ENCODE measurements around the gene NKD1. TPM values are rescaled to one million over a fixed set of nuclear protein-coding genes. Genes with fewer than 3 reads are reported as not detected.

Gene NKD1
- total RNA-seq, 8 experiments from 2014 or later, result 0.13 to 20.0 (median 1.2) TPM

DNA sequence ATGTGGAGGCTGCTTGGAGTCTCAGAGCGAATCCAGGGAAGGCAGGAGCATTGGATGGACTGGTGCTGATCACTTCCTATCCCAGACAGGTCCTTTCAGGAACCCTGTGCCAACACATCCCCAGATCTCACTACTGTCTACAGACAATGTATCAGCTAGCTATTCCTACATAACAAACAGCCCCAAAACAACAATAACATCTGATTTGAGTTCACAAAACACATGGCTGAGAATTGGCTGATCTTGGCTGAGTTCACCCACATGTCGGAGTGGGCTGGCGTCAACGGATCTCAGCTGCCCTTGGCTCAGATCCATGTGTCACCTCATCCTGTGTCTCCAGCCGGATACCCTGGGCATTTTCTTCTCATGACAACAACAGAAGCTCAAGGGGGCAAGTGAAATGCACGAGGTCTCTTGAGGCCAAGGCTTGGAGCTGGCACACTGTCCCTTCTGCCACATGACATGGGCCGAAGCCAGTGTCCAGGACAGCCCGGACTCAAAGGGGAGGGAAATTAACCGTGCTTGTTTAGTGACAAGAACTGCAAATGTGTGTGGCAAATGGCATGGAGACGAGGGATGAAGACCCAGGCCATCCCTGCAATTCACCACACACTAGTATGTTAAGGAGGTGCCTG lies 114.2 kb downstream of the NKD1 start:
- Histone ChIP-seq H3K4me1 (replicated peaks in 1 of 2) (no peaks in the 10 kb centered on the region), H3K27ac (no peak overlapping the region), H3K4me3 (no peak overlapping the region)
- in situ Hi-C loops (cut with MboI; ENCODE audit: low pct_unique_long_range_greater_than_20kb in 2 of 9, low sequenced_read_pairs in 9 of 9, unreplicated experiment in 9 of 9), result loop anchor here in 5 of 9 experiments (25.0 kb wide), 3 partner anchors 275 to 450 kb away; partner anchors contain the start of gene BRD7 (in 1 of the 5)
- ATAC-seq (replicated peaks in 6 of 8), result no peak
- 45 to 100% (median 81%) methylated on average over 1 to 8 of the region's 10 CpGs; no CpG with 5 or more reads in 1 of the 10 experiments for WGBS, 10 experiments

DNA sequence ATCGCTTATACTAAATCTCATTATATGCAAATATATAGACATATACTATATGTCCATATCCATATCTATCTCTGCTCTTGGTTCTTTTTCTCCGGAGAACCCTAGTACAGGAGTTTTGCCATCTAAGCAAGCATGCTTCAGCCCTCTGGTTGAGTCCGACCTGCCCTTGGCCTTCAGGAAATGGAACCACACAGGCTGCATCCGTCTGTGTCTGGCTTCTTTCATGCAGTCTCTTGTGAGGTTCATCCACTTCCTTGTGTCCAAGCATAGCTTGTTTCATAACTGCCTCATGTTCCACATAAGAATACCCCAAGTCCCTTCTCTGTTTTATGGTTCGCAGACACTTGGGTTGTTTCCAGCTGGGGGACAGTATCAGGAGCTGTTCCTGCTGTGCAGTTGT lies 116.1 kb downstream of the NKD1 start:
- no peak for ATAC-seq (replicated peaks in 6 of 8)
- H3K4me1 ChIP-seq (replicated peaks in 1 of 2), result peaks cover 0 to 9% of the 10 kb centered on the region in 2 donors
- H3K4me3 ChIP-seq, result no peak overlapping the region
- H3K27ac ChIP-seq, result no peak overlapping the region
- in situ Hi-C loops (cut with MboI; ENCODE audit: low pct_unique_long_range_greater_than_20kb in 2 of 9, low sequenced_read_pairs in 9 of 9, unreplicated experiment in 9 of 9), result loop anchor here in 5 of 9 experiments (25.0 kb wide), 3 partner anchors 277 to 452 kb away; partner anchors contain the start of gene BRD7 (in 1 of the 5)
- WGBS, 10 experiments, result 40 to 100% (median 94%) methylated on average over 1 to 4 of the region's 5 CpGs; no CpG with 5 or more reads in 1 of the 10 experiments

DNA sequence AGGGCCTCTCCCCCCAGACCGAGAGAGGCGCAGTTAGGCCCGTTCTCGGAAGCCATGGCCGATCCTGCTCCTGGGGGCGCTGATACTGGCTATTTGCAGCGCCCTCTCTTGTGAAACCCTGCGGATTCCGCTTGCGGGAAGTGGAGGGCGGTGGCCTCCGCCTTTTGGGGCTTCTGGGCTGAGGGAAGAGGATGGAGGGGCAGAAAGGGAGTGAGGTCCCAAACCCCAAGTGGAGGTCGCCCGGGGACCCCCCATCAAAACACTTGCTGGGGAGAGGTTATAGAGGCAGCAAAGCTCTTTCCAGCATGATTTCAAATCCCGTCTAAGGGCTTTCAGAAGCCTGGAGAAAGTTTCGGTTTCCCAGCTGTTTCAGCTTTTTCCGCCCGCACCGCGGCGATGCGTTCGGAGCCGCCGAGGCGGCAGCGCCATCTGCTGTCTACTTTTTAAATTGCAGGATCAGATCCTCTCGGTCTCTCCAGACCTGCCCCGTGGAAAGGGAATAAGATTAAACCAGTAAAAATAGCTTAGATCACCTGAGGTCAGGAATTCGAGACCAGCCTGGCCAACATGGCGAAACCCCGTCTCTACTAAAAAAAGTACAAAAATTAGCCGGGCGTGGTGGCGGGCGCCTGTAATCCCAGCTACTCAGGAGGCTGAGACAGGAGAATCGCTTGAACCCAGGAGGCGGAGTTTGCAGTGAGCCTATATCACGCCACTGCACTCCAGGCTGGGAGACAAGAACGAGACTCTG lies 117.1 kb downstream of the NKD1 start:
- peaks cover 0 to 9% of the 10 kb centered on the region in 2 donors for H3K4me1 ChIP-seq (replicated peaks in 1 of 2)
- no peak overlapping the region for H3K4me3 ChIP-seq
- no peak overlapping the region for H3K27ac ChIP-seq
- WGBS, 10 experiments, result 7 to 54% (median 22%) methylated on average over 6 to 39 of the region's 40 CpGs; no CpG with 5 or more reads in 1 of the 10 experiments
- in situ Hi-C loops (cut with MboI; ENCODE audit: low pct_unique_long_range_greater_than_20kb in 2 of 9, low sequenced_read_pairs in 9 of 9, unreplicated experiment in 9 of 9), result loop anchor here in 5 of 9 experiments (25.0 kb wide), 3 partner anchors 278 to 453 kb away; partner anchors contain the start of gene BRD7 (in 1 of the 5)
- peak; percentile 57 to 97 (median 75) for ATAC-seq (replicated peaks in 6 of 8)

DNA sequence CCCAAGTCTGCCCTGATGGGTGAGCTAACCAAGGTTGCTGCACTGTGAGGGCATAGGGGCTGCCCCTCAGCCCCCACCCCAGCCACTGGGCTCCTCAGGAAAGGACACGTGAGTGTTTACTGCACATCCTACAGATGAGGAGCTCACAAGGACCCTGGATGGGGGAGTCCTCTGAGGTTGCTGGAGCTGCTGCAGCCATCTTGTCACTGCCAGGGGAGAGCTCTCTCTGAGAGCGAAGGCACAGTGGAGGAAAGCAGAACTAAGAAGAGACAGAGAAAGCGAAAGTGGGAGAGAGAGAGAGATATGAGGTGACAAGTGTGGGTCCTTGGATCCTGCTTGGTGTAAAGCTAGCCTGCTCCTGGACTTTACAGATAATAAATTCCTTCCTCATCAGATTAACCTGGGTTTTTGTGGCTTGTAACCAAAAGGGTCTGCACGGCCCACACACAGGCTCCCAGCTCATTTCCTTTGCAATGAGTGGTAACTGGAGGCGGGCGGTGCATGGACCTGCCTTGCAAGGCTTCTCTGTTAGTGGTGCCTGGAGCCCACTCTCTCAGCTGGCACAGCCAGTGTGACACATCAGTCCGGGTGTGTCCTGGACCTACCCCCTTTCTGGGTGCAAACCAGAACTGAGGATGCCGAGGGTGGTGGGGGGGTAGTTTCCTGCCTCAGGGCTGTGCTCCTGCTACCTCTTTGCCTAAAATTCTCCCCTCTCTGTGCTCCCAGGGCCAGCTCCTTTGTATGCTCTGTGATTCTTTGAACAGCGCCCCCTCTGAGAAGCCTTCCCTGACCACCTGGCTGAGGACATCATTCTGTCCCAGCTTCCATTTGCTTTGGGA lies 118.7 kb downstream of the NKD1 start:
- in situ Hi-C loops (cut with MboI; ENCODE audit: low pct_unique_long_range_greater_than_20kb in 2 of 9, low sequenced_read_pairs in 9 of 9, unreplicated experiment in 9 of 9), result loop anchor here in 5 of 9 experiments (25.0 kb wide), 3 partner anchors 280 to 455 kb away; partner anchors contain the start of gene BRD7 (in 1 of the 5)
- no peak for ATAC-seq (replicated peaks in 6 of 8)

DNA sequence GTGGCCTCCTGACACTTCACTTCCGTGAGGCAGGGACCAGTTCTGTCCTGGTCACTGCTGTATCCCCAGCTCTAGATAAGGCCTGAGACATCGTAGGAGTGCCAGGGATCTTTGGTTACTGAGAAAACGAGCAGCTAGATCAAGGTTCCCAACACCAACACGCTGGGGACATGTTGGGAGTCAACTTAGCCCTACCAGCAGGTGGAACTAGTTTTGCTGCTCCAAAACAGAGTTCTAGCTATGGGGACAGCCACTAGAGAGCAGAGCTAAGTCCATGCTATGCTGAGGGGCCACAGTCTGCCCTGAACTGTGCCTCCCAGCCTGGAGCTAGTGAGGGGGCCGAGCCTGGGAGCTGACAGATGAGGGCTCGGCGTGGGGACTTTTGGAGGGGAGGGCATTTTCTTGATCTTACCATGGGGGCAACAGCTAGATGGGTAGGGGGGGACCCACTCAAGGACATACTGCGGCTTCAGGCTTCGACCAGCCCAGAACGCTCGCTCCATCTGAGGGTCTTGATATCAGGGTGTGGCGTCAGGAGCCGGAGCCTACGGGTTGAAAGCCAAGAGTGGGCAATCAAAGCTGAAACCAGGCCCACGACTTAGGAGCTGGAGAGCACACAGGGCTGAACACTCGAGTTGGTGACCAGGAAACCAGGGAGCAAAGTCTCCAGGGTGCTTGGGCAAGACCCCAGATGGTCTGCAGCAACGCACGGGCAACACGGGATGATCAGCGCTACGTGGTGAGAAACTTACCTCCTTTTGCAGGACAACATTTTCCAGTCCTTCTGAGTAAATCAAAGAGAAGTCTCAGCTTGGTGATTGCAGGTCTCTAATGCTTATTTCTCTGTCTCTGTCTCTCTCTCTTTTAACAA lies 119.5 kb downstream of the NKD1 start:
- WGBS, 10 experiments, result 0 to 91% (median 74%) methylated on average over 1 to 8 of the region's 21 CpGs; no CpG with 5 or more reads in 4 of the 10 experiments
- ATAC-seq (replicated peaks in 6 of 8), result no peak
- Histone ChIP-seq H3K4me3 (no peak overlapping the region), H3K27ac (no peak overlapping the region), H3K4me1 (replicated peaks in 1 of 2) (peaks cover 0 to 9% of the 10 kb centered on the region in 2 donors)
- in situ Hi-C loops (cut with MboI; ENCODE audit: low pct_unique_long_range_greater_than_20kb in 2 of 9, low sequenced_read_pairs in 9 of 9, unreplicated experiment in 9 of 9), result loop anchor here in 5 of 9 experiments (25.0 kb wide), 3 partner anchors 280 to 455 kb away; partner anchors contain the start of gene BRD7 (in 1 of the 5)

More for the DNA sequence above, 118.7 kb downstream of the NKD1 start:
- Histone ChIP-seq H3K27ac (no peak overlapping the region), H3K4me1 (replicated peaks in 1 of 2) (peaks cover 0 to 9% of the 10 kb centered on the region in 2 donors), H3K4me3 (no peak overlapping the region)
- 63 to 94% (median 73%) methylated on average over 2 to 6 of the region's 9 CpGs; no CpG with 5 or more reads in 3 of the 10 experiments for WGBS, 10 experiments

DNA sequence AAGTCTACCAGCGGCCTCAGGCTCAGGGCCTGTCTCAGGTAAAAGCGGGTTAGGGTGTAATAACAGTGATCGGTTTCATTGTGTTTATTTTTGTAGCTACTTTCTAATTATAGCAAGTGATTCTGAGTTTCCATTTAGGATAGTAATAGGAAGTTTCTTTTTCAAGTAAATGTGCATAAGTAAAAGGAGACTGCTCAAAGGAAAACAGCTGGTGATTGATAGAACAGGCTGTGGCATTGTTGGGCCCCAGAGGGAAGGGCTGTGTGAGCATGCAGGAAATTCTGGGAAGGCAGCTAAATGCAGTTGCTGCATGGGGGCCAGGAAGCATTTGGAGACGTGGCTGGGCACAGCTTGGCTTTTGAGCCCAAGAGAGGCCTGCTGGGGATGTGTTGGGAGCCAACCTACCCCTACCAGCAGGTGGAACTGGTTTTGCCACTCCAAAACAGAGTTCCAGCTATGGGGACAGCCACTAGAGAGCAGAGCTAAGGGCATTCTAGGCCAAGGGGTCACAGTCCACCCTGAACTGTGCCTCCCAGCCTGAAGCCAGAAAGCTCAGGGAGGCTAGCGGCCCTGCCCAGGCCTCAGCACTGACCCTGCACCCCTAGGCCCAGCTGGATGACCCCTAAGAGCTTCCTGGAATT lies 120.3 kb downstream of the NKD1 start:
- no peak overlapping the region for H3K27ac ChIP-seq
- H3K4me1 ChIP-seq (replicated peaks in 1 of 2), result peaks cover 0 to 9% of the 10 kb centered on the region in 2 donors
- 0 to 75% (median 62%) methylated on average over 1 to 4 of the region's 5 CpGs; no CpG with 5 or more reads in 4 of the 10 experiments for WGBS, 10 experiments
- ATAC-seq (replicated peaks in 6 of 8), result peak in 7 of 8 experiments; percentile 29 to 65 (median 38)
- no peak overlapping the region for H3K4me3 ChIP-seq
- in situ Hi-C loops (cut with MboI; ENCODE audit: low pct_unique_long_range_greater_than_20kb in 2 of 9, low sequenced_read_pairs in 9 of 9, unreplicated experiment in 9 of 9), result loop anchor here in 5 of 9 experiments (25.0 kb wide), 3 partner anchors 281 to 456 kb away; partner anchors contain the start of gene BRD7 (in 1 of the 5)

DNA sequence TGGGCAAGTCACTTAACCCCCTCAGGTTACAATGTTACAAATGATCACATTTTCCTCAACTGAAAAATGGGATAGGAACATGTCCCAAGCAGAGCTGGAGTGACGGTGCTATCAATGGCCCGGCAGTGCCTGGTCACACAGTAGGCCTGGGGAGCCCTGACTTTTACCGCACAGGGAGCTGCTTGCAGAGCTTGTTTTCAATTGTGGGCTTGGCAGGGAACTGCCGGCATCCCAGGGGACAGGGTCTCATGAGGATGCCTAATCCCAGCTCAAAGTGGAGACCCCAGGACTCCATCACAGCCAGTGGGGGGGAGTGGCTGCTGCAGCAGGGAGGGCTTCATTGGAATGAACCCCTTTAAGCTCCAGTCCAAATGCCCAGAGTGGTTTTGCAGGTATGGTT lies 121.5 kb downstream of the NKD1 start:
- in situ Hi-C loops (cut with MboI; ENCODE audit: low pct_unique_long_range_greater_than_20kb in 2 of 9, low sequenced_read_pairs in 9 of 9, unreplicated experiment in 9 of 9), result loop anchor here in 5 of 9 experiments (25.0 kb wide), 3 partner anchors 282 to 457 kb away; partner anchors contain the start of gene BRD7 (in 1 of the 5)
- WGBS, 10 experiments, result 79 to 97% methylated on average over 2 to 4 of the region's 4 CpGs; no CpG with 5 or more reads in 8 of the 10 experiments

DNA sequence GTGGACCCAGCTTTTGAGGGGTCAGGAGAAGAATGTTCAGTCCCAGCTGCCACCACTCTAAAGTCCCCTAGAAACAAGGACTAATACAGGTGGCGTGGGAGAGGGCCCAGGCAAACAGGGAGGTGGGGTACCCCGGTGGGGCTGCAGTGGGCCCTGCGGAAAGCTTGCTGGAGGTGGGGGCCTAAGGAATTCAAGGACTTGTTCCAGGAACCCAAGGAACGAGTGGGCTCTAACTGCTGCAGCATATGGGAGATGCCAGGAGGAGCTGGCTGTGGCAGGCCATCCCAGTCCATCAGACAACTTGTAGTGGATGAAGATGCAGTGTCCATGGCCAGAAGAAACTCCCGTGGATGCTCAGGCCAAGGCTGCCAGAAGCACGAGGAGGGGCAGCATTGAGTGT lies 122.3 kb downstream of the NKD1 start:
- in situ Hi-C loops (cut with MboI; ENCODE audit: low pct_unique_long_range_greater_than_20kb in 2 of 9, low sequenced_read_pairs in 9 of 9, unreplicated experiment in 9 of 9), result loop anchor here in 5 of 9 experiments (25.0 kb wide), 3 partner anchors 283 to 458 kb away; partner anchors contain the start of gene BRD7 (in 1 of the 5)
- no CpG with 5 or more reads among the region's 6 CpGs for WGBS, 10 experiments
- H3K4me3 ChIP-seq, result no peak overlapping the region
- no peak for ATAC-seq (replicated peaks in 6 of 8)
- peaks cover 0 to 9% of the 10 kb centered on the region in 2 donors for H3K4me1 ChIP-seq (replicated peaks in 1 of 2)
- no peak overlapping the region for H3K27ac ChIP-seq

More for the DNA sequence above, 121.5 kb downstream of the NKD1 start:
- Histone ChIP-seq H3K27ac (no peak overlapping the region), H3K4me3 (no peak overlapping the region), H3K4me1 (replicated peaks in 1 of 2) (peaks cover 0 to 9% of the 10 kb centered on the region in 2 donors)
- ATAC-seq (replicated peaks in 6 of 8), result no peak

DNA sequence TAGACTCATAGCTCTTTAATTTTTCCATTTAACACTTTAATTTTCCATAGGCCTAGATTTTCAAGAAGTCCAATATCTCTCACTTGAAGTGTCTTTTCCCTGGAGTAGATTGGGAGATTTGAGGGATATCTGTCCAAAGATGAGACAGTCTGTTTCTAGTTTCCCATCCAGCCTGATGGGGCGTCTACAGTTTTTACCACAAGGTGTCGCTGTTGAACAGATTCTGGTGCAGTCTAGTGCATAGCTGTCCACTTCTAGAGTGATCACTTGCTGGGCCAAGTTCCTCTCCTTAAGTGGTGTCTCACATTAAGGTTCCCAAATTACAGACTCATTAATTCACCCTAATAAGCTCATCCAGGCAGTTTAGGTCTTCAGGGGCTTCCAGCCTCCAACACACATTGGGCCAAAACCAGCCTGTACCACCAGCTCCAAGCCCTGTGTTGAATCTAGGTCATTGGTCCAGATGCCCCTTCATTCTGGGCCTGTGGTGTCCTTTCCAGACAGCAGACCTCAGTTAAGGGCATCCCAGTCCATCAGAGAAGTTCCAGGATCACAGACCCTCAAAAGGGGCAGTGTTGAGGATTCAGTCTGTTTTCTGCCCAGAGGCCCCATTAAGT lies 123.6 kb downstream of the NKD1 start:
- Histone ChIP-seq H3K4me1 (replicated peaks in 1 of 2) (peaks cover 0 to 9% of the 10 kb centered on the region in 2 donors), H3K27ac (no peak overlapping the region), H3K4me3 (no peak overlapping the region)
- 0 to 100% (median 50%) methylated on average over 1 of the region's 2 CpGs; no CpG with 5 or more reads in 6 of the 10 experiments for WGBS, 10 experiments
- ATAC-seq (replicated peaks in 6 of 8), result peak in 1 of 8 experiments; percentile 25
- in situ Hi-C loops (cut with MboI; ENCODE audit: low pct_unique_long_range_greater_than_20kb in 2 of 9, low sequenced_read_pairs in 9 of 9, unreplicated experiment in 9 of 9), result loop anchor here in 5 of 9 experiments (25.0 kb wide), 3 partner anchors 284 to 459 kb away; partner anchors contain the start of gene BRD7 (in 1 of the 5)

DNA sequence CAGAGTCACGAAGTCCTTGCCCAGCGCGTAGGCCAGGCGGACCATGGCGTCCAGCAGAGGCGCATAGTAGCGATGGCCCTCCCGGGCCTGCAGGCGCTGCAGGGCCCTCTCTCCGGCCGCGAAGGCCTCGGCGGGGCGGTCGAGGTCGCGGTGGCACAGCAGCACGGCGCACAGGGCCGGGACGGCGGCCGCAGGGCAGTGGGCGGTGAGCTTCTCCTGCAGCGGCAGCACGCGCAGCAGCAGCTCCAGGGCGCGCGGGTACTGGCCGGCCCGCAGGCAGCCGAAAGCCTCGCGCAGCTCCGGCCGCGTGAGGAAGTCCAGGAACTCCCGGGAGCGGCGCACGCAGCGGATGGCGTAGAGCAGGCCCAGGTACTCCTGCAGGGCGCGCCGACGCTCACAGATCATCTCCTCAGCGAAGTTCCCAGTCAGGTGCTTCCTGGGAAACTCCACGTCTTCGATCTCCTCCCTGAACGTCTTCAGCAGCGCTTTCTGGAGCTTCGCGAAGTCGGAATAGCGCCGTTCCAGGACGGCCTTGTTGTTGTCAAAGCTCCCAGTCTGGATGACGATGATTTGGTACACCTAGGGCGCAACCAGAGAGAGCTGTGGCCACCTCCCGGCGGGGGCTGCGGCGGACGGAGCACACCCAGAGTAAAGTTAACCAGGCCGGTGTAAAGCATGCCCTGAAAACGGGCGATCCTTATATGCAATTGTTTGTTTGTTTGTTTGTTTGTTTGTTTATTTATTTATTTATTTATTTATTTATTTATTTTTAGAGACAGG lies 125.5 kb downstream of the NKD1 start:
- Histone ChIP-seq H3K27ac (no peak overlapping the region), H3K4me1 (replicated peaks in 1 of 2) (peaks cover 0 to 3% of the 10 kb centered on the region in 2 donors), H3K4me3 (no peak overlapping the region)
- ATAC-seq (replicated peaks in 6 of 8), result no peak
- in situ Hi-C loops (cut with MboI; ENCODE audit: low pct_unique_long_range_greater_than_20kb in 2 of 9, low sequenced_read_pairs in 9 of 9, unreplicated experiment in 9 of 9), result loop anchor here in 5 of 9 experiments (25.0 kb wide), 3 partner anchors 286 to 461 kb away; partner anchors contain the start of gene BRD7 (in 1 of the 5)
- WGBS, 10 experiments, result 80 to 98% (median 93%) methylated on average over 2 to 24 of the region's 70 CpGs; no CpG with 5 or more reads in 2 of the 10 experiments

All from motor neuron (in vitro differentiated cells).